GM21737 (cell line): Measurements from ENCODE around the gene RRBP1.
A peak's percentile ranks its signal among the peaks of the same experiment; 100 is the strongest.

ENCODE experiments used
- ATAC-seq: cut with Tn5 transposase; IDR thresholded peaks from one replicate; pipeline ENCODE4 v1.9.1; 2021; ENCODE audit warnings: mild to moderate bottlenecking, moderate library complexity; ENCODE audit not compliant: unreplicated experiment

The RRBP1 gene

DNA sequence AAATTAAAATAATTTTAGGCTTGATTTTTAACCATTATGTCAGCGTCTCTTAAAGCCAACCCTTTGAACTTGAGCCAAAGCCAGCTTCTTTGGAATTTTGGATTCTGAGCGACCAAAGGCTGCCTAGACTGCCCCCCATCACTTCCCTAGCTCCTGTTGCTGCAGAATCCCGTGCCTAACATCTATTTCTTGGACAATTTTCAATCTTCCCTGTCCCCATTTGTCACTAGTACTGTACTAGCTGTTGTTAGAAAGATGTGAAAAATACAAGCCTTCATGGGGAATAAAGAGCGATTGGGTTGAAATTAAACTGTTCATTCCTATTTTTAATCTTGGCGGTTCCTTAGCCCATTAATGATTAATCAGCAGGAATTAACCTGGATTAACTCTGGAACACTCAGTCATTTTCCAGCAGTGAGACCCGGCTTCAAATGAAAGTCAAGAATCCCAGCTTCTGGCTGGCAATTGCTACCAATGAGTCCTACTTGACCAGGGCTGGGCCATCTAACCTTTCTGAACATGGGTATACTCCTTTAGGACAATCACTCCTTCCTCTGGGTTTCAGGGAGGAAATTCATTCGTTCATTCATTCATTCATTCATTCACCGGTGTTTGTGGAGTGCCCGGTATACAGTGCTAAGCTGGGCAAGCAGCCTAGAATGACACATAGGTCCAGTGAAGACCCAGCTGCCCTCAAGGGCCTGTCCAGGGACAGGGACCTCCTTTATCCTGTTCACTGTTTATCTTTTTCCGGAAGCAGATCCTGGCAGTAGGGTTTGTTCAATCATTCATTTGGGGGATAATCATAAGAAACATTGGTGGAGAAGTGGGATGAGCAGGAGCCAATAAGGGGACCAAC is 1.4 kb upstream of the RRBP1 start:
- no peak for ATAC-seq

DNA sequence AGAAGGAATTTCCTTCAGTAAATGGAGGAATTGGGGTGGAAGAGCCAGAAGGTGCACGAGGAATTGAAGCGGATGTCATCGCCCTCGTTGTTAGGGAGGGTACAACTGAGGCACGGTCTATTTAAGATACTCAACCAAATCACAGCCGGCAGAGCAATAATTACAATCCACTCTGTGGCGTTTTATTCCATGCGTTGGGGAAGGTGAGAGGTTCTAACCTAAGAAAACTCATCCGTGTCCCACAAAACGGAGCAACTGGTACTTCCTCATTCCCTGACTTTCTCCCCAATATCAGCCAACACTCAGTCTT is 802 bp upstream of the RRBP1 start:
- no peak for ATAC-seq

DNA sequence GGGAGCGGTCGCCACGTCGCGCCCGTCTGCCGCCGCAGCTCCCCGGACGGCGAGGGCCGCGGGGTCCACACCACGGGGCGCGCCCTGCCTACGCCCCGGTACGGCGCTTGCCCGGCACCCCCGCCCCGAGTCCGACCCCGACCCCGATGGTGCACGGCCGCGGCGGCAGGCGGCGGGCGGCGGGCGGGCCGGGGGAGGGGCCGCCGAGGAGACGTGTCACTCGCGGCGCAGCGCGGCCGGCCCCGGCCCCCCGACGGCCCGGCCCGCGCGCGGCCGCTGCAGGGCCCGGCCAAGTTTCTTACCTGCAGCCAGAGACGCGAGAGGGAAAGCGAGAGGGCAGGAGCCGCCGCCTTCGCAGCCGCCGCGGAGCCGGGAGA is 328 bp downstream of the RRBP1 start:
- ATAC-seq = peak; percentile 17

DNA sequence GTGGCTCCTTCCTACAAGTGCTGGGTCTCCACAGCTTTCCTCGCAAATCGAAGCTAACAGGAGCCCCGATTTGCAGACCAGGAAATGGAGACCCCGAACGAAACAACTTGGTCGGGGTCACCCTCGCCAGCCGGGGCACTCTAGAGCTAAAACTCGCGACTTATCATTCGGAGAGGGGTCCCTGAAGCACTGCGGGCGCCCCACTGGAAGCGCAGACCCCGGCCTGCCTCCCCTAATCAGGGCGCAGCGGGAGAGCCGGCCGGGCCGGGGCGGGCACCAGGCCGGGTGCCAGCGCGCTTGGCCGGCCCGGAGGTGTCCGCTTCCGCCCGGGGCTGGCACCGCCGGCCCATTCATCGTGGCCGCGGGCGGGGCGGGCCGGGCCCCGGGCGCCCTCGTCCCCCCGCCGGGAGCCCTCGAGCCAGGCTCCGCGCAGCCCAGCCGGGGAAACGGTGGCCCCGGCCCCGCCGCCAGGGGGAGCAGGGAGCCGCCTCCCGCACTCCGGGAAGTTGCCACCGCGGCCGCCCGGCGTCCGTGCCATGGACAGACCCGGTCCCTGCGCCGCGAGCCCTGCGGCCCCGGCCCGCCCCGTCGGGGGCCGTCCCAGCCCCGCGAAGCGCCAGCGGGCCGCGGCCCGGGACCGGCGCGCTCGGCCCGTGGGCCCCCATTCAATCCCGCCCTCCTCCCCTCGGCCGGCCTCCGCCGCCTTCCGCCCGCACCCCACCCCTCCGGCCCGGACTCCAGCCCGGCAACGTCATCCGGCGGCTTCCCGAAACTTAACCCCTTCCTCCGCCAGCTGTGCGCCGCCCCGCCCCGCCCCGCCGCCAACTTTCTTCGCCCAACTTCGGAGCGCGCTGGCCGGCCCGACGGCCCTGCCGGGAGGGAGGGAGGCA is 961 bp downstream of the RRBP1 start:
- ATAC-seq = peak; percentile 41

DNA sequence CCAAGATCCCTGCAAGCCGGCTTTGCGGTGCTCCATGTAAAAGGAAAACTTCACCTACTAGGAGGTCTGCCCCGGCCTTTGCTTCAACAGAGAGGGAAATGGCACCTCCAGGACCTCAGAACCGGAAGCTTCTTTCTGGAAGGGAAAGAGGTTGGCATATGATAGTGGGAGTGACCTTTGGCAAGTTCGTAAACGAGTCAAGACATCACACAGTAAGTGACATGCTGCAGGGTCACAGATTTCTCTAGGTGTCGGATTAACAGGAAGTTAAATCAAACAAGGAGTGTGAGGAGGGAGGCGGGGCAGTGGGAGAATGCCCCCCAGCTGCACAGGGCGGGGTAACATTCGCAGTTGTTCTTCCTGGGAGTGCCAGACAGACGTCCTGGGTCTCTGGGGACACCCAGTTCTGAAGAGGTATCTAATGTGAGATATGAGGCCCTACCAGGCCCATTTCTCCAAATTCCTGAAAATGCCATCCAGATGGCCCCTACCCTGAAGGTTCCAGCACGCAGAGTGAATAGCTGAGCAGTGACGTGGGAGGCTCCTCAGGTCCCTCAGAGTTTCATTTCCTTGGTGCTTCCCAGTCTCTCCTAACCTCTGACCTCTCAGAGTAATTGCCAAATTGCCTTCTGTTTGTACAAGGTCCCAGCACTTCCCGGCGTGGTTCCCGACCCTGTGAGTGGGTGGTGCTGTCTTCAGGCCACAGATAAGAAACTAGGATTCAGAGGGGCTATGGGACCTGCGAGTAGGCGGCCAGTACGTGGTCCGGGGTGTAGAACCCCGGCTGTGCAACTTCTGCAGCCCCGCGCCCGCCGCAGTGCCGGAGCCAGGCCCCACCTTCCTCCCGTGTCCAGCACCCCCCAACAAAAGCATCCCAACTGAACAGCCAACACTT is 1.9 kb downstream of the RRBP1 start:
- ATAC-seq = no peak

DNA sequence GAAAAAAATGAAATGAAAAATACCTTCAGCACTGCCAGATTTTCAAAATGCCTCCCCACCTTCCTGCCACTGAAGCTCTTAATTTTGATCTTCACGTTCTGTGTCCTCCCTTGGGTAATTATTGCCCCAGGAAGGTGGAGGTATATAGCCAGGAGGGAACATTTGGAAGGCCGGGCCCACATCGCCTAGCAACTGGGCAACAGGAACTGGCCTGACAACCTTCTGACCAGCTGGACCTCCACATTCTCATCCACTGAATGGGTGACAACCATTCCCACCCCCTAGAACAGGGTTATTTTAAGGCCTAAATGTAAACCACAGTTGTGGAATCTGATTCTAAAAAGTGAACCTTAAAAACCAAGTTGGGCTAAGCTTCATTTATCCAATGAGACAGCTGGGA is 3.2 kb downstream of the RRBP1 start:
- ATAC-seq = no peak

DNA sequence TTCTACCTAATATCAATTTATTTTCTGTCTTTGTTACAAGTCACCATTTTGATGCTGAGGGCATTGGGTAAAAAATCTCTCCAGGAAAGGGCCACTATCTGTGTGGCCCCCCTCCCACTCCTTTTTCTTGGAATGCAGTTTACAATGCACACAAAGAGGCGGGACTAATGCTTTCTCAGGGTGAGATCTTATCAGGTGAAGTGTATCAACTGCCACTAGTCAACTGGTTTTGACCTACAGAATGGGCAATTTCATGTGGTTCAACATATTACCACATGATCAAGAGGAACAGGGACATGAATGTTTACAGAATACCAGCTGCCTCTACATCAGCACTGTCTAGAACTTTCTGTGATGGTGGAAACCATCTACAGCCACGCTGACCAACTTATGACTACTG is 3.7 kb downstream of the RRBP1 start:
- ATAC-seq = no peak

DNA sequence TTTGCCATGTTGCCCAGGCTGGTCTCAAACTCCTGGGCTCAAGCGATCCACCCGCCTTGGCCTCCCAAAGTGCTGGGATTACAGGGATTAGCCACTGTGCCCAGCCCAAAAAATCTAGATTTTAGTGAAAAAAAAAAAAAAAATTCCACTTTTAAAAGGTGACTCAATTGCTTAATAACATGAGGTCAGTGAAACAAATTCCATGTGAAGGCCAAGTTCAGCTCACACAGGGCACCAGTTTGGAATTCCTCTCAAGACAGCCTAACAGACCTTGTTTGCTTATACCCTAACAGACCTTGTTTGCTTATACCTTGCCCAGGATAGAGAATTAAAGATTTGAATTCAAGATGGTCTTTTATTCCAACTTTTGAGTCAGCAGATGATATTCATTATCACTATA is 5.1 kb downstream of the RRBP1 start:
- no peak for ATAC-seq

DNA sequence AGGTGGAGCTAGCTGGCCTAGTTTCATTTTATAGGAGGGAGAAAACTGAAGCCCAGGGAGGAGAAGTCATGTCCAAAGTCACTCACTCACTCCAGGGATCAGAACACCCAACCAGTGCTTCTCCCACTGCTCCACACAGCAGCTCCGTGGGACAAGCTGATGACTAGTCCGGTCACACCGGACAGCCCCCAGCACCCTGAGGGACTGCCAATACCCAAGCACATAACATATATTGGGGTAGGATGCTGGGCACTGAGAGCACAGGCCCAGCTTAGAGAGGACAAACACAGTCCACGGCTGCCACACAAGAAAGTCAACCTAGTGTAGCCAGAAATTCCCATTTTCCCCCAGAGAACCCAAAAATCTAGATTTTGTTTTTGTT is 5.7 kb downstream of the RRBP1 start:
- ATAC-seq = no peak

DNA sequence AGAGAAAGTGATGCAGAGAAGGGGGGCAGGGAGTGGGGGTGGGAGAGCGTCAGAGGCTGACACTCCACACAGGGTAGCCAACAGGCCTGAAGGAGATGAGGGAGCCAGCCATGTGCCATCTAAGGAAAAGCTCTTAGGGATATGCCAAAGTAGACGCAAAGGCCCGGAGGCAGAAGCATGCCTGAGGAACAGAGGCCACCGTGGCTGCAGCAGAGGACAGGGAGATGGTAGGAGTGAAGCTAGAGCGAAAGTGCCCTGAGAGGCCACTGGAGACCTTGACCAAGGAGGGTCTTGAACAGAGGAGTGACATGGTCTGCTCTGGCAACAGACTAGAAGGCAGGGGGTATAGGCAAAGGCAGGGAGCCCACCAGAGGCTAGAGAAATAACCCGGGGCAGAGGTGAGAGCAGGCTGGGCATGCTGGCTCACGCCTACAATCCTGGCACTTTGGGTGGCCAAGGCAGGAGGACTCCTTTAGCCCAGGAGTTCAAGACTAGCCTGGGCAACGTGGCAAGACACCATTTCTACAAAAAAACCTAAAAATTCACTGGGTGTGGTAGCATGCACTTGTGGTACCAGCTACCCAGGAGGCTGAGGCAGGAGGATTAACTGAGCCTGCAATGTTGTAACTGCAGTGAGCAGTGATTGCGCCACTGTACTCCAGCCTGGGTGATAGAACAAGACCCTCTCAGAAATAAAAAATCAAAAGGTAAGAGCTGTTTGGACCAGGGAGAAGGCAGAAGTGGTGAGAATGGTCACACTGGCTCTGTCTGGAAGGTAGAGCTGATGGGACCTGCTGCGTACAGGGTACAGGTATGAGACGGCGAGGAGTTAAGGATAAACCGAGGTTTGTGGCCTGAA is 6.3 kb downstream of the RRBP1 start:
- ATAC-seq = no peak

DNA sequence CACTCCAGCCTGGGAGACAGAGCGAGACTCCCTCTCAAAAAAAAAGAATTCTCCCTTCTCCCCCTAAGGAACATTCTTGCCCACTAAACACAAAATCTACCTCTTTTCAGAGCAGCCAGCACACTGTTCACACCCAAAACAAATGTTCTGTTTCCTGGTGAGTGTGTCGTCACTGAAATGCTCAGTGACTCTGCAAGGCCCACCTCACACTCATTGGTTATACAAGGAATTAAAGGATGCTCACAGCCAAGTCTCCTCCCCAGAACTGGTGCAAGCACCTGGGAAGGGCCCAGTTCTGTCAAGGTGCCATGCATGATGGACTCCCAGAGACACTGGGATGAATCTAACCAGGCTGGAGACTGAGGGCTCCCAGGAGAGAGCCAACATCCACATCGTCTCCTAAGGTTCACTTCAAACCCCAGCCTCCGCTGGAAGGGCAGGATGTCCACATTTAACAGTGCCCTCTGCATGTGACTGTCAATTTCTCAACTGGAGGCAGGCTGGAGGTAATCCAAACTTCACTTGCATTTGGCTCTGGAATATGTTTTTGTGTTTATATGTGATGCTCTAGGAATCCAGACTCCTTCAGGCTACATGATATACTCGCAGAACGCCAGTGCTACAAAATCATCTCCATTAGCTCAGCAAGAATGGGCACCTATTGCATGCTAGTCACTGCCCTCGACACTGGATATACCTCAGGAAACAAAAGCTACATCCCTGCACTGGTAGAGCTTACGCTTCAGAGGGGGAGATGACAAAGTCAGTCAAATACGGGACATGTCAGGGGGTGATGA is 7.1 kb downstream of the RRBP1 start:
- no peak for ATAC-seq

DNA sequence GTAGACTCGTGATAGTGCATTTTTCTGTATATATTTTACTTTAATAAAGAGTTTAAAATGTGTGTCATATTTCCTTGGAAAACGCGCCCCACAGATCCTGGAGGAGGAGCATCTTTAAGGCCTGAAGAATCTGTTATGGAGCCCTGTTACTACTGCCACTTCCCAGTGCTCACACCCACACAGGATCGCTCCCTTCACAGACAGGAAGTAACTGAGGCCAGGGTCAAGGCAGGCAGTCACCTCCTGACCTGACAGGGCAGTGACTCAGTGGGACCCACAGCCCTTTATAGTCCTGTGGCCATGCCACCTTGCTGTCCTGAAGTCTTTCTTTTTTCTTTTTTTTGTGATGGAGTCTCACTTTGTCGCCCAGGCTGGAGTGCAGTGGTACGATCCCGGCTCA is 9.0 kb downstream of the RRBP1 start:
- no peak for ATAC-seq

DNA sequence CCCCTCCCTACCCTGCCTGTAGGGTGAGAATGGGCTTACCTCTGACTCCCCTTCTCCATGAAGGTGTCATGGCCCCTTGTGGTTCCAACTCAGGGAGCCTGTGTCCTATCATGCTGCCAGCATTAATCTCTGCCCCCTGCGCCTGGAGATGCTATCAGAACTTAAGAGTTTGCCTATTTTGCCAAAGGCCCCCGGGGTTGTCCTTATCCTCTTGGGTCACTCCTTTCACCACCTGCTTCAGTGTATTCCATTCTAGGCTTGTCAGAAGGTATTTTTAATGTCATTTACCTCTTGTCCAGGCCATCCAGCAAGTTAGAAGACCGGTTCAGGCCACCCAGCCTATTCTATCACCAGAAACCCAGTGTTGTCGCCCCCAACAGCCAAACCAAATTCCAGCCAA is 10.5 kb downstream of the RRBP1 start:
- no peak for ATAC-seq

DNA sequence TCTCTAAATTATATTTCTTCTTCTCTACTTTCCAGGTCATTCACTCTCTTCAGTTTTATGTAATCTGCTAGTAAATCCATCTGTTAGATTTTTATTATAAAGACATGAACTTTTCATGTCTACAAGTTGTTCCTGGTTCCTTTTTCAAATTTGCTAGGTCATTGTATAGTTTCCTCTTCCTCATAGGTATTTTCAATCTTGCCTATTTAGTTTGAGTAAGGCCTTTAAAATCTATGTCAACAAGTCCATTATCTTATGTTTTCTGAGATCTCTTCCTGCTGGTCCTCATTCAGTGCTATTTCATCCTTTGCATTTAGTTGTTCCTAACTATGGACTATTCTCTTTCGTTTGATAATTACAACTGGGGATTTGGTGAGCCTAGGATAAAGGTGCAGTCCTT is 11.0 kb downstream of the RRBP1 start:
- ATAC-seq = no peak

DNA sequence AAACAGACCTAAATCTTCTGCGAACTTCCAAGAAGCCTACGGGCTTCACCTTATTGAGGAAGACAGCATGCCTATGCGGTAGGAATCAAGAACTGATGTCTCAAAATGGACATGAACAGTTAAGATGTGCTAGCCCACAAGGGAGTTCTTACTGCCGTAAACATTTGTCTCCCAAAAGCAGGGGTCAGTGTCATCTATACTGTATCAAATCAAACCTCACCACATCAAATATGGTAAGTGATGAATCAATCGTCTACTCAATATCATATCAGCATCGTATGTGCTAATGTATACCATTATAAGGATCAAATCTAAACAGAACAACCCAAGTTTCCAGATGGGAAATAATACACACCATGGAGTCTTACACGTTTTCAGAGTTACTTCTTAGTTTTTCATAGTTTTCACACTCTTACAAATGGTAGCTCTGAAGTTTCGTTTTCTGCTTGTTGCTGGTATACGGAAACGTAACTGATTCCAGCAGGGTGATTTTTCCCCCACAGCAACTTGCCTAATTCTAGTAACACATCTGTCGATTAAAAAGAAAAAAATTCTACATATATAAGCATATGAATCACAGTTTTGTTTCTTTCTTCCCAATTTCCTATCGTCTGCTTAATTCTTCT is 12.6 kb downstream of the RRBP1 start:
- ATAC-seq = no peak

DNA sequence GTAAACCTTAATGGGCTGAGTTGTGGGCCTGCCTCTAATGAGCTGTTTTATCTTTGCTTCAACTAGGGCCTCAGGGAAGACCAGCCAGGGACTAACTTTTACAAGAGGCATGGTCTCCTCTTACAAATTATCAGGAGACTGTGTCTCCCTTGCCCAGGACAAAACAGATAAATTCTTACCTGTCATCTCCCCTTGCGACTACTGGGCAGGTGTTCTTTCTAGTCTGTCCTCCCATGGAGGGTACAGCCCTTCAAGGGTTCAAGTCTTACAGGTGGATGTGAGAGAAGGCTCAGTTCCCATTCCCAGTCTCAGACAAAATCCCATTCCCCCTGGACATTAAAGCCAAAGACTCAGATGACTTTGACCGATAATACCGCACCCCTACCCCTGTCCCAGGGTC is 13.6 kb downstream of the RRBP1 start:
- no peak for ATAC-seq

DNA sequence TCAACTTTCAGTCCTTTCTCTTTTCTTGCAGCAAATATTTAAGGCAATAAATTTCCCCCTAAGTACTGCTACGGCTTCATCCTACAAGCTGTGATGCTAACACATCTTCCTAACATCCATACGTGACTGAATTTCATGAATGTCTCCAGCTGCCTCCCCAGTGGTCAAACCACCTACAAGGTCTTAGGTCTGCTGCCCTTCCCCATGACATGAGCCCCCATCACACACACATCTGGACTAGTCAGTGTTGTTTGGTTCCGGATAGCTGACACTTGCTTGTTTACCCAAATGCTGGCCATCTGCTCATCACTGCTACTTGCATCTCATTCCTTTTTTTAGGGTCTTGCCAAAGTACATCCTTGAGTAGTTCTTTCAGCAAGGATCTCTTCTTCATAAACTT is 14.6 kb downstream of the RRBP1 start:
- ATAC-seq = no peak

DNA sequence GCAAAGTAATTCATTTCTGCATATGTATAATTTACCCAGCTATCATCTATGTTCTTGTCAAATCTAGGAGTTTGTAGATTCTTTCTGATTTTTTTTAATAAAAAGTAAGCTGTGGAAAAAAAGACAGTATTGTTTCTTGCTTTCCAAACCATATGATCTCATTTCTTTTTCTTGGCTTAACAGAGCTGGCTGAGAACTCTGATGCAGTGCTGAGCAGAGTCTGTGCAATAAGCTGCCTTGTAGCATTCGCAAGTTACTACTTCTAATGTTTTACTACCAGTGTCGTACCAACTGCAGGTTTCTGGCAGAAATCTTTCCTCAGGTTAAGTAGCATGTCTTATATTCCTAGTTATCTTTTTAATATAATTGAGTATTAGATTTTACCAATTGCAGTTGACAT is 15.6 kb downstream of the RRBP1 start:
- ATAC-seq = no peak

DNA sequence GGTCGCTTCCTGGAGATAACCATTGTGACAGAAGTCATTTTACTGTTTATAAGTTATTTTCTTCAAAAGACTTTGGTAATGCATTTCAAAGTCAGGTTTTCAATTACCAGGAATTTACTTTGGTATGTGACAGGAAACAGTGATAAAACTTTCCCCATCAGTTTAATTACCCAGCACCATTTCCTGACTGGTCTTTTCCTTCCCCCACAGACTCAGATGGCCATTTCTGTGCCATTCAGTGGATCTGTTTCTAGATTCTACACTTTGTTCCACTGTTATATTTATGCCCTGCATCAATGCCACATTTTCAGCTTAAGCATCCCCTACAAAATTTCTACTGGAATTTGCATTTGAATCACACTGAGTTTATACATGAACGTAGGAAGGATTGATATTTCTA is 16.3 kb downstream of the RRBP1 start:
- ATAC-seq = no peak
